ENCODE measurements around the gene TMEM63C.
"Not testable (repeated sequence)": the region's sequence is repeated elsewhere in the genome, so short reads cannot be mapped to it uniquely, and the experiment has no call there.

TMEM63C gene

DNA sequence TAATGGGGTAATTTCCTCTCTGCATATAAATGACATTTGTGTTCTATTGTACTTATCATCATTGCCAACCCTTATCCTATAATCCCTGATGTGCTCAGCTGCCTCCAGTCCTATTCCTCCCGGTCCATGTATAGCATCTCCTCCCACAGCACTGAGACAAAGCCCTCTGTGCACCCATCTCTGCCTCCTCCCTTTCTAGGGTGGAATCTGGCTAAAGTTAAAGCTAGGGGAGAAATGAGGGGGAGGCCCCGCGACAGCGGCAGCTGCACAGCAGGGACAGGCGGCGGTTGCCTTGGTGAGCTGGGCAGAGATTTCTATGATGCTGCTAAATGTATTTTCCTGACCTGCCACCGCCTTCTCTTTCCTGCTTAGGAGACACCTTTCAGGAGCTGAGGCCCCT lies 27.2 kb upstream of the TMEM63C start:
- DNase-seq, result peak in 2 of 3 experiments; percentile 82 to 92

DNA sequence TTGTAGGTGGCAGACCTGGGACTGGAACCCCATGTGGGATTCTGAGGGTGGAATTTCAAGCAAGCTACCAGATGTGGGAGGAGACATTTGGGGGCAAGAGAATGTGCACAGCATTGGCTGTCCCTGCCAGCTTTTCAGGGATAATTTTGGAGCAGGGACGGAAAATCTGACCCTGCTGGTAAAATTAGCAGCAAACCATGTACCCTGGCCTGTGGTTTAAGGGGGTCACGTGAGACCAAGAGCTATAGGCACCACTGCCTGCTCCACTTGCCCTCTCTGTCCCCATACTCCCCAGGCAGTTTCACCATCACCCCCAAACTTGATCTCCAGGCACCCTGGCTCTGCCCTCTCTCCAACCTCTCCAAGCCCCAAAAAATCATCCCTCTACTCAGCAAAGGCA lies 26.5 kb upstream of the TMEM63C start:
- no peak for DNase-seq

DNA sequence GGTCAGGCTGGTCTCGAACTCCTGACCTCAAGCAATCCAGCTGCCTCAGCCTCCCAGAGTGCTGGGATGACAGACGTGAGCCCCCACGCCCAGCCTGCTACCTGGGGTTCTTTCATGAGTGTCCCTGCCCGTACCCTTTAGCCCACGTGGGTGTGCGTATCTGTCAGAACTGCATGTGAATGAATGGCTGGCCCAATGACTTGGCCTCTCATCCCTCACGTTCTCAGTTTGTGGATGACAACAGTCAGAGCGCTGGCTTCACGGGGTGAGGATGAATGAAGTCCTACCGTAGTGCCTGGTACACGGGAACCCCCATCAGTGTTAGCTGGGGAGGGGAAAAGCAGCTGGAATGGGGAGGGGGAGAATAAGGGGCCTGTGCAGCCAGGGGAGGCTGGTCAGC lies 23.9 kb upstream of the TMEM63C start:
- DNase-seq, result peak in 1 of 3 experiments; percentile 90

DNA sequence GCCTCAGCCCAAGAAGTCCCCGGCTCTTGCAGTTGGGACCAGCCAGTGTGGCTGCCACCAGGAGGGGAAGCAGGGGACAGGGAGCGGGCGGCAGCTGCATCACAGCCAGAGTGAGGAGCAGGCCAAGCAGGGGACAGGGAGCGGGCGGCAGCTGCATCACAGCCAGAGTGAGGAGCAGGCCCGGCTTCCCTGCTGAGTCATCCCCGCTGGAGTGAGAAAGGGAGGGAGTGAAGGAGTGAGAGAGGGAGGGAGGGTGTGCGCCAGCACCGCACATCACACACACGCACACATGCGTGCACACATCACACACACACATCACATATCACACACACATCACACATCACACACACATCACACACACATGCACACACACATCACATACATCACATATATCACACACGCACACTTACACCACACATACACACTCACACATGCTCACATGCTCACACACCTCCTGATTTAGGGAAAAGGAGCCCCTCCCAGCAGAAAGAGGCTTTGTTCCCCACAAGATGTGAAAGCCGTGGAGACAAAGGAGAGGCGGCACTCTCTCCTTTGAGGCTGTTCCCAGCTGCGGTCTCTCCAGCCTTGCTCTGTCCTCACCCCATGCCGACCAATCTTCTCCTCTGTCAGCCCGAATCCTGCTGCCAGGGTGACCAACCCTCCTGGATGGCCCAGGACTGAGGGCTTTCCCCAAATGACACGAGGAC lies 23.3 kb upstream of the TMEM63C start:
- DNase-seq, result peak; percentile 49 to 97 (median 94)

DNA sequence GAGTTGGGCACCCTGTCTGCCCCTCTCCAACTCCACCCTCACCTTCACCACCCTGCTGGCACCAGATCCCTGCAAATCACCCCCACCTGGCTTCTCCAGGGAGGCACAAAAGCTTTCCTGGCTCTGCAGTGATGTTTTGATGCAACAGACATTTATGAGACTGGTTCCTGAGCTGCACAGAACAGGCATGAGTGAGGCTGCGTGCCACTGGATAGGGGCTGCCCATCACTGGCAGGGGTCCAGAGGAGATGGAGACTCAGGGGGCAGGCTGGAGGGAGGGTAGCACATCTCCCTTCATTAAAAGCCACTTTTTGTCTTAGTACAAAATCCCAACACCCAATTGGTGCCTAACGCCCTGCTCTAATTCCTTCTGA lies 22.7 kb upstream of the TMEM63C start:
- DNase-seq, result peak in 1 of 3 experiments; percentile 94

DNA sequence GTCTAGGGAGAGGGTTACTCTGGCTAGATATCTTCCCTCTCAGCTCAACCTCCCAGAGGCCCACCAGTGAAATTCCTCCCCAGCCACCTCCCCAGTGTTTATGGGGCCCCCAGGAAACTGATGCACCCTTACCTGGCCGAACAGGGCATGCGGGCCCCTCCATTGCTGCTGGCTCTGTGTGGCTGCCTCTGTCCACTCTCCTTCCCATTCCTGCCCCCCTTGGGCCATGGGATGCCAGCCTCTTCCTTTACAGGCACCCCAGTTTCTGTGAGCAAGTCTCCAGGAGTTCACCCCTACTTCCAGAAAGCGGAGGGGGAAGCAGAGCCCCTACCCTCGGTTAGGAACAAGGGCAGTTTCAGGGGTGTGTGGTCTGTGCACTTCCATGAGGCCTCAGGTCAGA lies 20.6 kb upstream of the TMEM63C start:
- DNase-seq, result no peak

DNA sequence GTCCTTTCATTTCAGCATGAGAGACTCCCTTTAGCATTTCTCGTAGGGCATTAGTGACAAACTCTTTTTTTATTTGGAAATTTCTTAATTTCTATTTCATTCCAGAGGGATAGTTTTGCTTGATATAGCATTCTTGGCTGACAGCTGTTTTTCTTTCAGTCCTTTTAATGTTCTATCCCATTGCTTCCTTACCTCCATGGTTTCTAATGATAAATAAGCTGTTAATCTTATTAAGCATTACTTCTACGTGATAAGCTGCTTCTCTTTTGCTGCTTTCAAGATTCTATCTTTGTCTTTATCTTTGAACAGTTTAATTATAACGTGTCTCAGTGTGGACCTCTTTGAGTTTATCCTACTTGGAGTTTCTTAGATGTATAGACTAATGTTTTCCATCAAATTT lies 11.6 kb upstream of the TMEM63C start:
- no peak for DNase-seq

DNA sequence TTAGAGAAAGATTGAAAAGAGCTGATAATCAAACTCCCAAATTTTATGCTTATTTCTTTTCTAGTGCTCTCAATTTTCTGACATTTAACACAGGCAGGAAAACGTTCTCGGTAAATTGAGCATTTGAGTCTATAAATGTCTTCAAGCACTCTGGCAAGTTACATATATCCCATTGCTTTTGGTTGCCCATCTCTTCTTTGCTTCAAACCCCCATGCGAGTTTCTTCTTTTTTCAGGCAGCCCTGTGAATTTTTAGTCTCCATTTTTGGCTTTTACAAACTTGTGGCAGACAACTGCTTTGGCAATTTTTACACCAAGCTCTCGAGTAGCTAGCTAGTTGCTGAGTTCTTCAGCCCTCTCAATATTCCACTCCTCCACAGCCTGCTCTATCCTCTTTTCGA lies 8.7 kb upstream of the TMEM63C start:
- no peak for DNase-seq

DNA sequence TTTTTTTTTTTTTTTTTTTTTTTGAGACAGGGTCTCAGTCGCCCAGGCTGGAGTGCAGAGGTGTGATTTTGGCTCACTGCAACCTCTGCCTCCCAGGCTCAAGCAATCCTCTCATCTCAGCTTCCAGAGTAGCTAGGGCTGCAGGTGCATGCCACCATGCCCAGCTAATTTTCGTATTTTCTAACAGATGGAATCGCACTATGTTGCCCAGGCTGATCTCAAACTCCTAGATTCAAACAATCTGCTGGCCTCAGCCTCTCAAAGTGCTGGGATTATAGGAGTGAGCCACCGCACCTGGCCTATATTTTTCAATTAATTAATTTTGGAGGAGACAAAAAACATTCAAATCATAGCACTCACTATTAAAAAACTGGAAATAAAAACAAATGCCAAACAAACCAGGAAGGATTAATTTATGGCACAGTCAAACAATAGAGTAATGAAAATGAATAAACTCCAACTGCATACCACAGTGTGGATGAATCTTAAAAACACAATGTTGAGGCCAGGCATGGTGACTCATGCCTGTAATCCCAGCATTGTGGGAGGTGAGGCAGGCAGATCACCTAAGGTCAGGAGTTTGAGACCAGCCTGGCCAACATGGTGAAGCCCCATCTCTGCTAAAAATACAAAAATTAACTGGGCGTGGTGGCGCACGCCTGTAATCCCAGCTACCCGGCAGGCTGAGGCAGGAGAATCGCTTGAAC lies 7.5 kb upstream of the TMEM63C start:
- not testable (repeated sequence) for DNase-seq

DNA sequence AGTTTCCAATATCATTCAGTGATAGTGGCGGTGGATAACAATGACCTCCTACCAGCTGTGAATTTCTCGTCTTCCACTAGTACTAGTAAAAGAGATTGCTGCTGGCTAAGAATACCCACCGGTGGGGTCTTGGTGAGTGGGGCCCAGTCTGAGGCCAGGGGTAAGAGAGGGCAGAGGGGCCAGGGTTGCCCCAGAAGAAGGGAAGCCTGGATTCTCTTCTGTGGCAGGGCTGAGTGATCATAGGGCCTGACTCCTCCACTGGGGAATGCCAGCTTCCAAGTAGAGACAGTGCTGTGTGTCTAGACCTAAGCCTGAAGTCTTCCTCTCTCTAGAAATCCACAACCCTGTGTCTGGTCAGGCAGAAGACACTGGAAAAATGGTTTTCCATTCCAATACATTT lies 5.8 kb upstream of the TMEM63C start:
- DNase-seq, result no peak

DNA sequence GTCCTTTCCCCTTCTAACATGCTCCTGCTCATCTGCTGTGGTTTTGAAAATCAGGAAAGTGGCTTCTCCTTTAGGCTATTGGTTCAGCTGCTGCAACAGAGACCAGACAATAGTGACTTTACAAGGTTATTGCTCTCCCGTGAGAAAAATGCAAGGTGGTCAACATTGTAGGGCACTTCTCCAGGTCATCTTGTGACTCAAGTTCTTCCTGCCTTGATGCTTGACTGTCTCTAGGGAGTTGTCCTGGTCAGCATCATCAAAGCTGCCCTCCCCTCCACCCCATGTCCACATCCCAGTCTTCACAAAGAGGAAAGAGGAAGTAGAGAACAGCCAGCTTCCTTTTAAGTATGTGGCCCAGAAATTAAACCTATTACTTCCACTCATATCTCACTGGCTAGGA lies 3.9 kb upstream of the TMEM63C start:
- peak in 2 of 3 experiments; percentile 42 to 49 for DNase-seq

DNA sequence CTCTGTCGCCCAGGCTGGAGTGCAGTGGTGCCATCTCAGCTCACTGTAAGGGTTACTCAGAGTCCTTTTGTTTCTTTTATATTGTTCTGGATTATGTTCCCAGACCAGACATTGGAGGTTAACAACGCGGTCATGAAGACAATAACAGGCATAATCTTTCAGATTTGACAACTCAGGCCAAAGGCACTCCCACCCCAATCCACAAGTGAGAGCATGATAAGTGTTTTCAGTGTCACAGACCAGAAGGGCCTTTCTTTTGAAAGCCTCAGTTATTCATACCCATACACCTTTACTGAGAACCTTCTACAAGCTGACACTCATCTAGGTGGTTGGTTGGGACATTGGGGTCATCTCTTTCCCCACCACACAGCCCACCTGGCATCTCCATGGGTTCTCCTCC lies 2.9 kb upstream of the TMEM63C start:
- no peak for DNase-seq

DNA sequence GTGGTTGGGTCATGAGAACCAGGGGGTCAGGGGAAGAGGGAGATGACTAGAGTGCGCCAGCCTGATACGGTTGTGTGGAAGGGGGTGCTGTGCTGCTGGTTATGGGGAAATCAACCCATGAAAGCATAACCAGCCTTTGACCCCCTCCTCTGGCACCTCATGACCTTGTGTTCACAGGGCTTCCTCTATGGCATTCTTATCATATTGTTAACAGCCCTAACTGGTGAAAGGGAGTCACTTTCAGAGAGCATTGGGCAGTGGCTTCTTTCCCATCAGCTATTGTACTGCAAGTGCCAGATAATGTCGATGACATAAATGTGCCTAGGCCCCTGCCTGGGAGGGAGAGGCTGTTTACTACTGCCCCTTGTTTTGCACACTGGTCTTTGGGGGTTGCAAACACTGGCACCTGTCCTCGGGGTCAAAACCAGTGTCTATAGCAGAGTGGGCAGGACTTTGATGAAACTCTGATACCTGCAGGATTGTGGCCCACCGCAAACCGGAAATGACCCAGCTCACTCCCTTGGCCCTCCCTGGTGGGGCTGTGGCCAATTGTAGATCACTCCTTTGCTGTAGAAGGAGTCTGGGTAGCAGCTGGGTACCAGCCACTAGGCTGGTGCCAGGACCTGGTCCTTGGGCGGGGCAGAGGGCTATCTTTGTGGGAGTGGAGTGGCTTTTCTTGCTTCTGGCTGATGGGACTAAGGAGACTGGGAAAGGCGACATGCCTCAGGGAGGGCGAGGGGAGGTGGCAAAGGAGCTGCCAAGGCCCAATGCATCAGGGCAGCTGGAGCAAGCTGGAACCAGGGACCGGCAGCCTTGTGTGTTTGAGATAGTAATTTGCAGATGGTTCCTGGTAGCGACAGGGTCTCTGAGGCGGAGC lies 634 bp upstream of the TMEM63C start:
- DNase-seq, result no peak

DNA sequence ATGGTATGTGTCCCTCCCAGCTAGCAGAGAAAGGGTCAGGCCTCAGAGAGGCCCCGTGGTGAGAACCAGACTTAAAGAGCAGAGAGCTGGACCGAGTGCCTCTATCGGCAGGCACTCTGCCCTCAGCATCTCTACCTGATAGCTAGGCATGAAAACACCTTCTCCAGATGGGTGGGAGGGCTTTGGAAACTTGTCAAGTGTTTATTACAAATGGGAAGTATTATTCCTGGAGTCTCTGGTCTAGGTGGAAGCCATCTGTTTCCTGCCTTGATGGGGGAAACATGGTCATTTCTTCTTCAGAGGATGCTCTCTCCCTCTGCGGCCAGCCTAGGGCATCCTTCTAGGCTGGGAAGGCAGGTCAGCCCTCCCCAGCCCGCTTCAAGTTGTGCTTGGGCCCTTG lies 2.3 kb downstream of the TMEM63C start:
- DNase-seq, result no peak

DNA sequence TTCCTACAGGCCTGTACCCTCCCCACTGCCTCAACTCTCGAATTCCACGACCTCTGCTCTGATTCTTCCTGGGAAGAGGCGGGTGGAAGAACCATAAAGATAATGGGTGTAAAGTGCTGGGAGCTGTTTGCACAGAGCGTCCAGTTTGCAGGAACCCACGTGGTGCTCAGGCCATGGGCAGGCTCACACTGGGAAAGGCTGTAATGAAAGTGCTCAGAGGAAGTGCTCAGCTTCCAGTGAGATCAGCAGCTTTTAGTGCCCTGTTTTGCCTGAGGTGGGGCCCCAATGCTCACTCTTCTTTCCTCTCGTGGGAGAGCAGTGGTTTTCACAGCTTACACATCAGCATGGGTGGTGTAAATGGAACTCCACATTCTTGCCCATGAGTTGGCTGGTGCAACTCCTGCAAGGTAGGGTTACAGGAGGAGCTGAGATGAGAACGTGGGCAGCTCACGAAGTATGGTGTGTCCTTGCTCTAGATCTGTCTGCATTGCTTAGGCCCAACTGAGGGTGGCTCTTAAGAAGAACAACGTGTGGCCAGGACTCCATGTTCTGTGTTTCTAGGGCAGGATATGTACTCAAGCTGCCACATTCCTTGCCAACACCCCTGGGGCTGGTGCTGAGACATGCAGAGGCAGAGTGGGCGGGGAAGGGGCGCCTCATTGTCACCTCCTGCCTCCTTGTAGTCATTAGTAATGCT lies 2.9 kb downstream of the TMEM63C start:
- DNase-seq, result peak in 1 of 3 experiments; percentile 44

DNA sequence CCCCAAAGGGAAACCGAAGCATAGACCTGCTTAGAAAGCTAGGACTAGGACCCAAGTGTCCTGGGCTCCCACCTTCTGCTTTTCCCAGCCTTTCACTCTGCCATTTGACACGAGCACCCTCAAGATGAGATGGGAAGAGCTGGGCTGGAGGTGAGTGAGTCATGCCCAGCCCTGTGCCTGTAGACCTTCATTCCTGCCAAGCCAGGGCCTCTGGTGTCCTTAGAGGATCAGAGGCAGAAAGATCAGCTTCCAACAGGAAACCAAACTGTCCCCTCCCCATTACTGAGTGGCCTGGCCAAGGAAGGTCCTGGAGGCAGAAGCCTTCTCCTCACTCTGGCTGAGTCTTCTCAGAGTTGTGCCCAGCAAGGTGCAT lies 3.5 kb downstream of the TMEM63C start:
- DNase-seq, result no peak

DNA sequence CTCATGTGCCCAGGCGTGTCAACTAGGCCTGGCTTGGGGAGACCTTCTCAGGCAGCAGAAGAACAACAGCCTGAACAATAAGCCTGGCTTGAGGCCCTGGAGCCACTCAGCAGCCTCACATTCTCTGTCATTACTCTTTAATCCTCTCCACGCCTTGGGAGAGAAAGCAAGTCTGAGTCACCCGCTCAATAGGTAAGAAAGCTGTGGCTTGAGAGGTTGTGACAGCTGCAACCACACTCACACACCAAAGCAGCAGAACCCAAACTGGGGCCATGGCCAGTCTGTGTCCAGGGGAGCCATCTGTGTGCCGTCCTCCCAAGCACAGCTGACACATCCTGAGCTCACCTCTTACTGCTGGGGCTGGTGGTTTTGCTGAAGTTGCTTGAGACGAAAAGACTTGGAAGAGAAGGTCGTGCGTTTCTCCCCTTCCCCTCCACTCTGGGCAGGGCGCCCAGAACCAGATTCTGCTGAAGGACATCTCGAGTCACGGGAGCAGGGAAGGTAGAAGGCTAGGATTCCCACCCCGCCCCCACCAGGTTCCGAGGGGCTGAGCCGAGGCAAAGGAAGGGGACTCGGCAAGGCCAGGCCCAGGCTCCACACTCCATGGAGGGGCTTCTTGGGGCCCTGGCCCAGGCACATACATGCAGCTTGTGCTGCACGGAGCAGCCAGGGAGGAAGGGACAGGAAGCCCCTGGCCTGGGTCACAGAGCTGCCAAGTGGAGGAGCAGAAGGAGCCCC lies 5.5 kb downstream of the TMEM63C start:
- DNase-seq, result peak in 1 of 3 experiments; percentile 24

DNA sequence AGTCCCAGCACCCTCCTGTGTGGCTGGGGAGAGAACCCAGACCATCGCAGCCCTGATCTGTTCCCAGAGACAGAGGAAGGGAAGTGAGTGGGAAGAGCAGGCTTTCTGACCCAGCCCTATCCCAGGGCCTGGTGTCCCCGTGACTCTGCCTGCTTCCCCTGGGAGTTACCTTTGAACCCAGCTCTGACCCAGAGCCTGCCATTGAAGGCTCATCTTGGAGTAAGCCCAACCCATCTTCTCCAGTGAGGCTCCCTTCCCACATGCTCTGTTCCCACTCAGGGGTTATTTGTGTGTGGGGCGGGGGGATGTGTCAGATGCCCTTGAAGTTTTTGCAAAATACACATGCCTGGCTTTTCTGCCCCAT lies 6.0 kb downstream of the TMEM63C start:
- no peak for DNase-seq

DNA sequence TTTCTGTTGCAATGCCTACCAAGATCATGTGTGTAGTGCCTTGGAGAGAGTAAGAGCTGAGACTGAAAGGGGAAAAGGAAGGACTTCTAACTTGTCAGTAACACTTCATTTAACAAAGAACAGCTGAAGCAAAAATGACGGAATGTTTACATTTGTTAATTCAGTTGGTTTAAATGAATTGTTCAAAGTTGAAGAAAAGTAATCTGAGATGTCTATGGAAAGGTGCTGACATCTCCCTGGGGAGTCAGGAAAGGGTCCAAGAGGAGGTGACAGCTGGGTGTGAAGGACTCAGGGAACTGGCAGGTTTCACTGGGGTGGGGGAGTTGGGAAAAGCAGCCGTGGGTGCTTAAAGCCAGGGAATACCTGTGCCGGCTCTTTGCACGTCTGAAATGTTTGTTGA lies 7.9 kb downstream of the TMEM63C start:
- DNase-seq, result no peak

DNA sequence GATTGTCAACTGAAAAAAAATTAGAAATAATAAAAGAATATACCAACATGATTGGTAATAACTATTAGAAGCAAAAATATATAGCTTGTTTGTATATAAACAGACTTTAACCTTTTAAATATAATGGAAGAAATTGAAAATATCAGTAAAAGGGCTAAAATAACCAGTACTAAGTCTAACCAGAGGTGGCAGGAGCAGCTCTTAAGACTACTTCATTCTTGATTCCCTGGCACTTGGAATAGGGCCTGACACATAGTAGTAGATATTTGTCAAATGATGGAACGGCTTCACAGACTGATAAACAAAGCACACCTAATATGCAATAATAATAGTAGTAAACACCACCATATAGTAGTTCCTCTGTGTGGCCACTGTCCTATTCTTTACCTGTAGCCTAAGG lies 9.4 kb downstream of the TMEM63C start:
- DNase-seq, result no peak

DNA sequence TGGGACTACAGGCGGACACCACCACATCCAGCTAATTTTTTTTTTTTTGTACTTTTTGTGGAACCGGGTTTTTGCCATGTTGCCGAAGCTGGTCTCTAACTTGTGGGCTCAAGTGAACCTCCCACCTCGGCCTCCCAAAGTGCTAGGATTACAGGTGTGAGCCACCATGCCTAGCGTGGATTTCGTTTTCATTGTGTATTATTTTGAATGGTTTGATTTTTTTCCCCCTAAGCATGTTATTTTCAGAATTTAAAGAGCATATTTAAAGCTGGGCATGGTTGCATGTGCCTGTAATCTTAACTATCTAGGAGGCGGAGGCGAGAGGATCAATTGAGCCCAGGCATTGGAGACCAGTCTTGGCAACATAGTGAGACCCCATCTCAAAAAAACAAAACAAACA lies 13.1 kb downstream of the TMEM63C start:
- DNase-seq, result no peak

DNA sequence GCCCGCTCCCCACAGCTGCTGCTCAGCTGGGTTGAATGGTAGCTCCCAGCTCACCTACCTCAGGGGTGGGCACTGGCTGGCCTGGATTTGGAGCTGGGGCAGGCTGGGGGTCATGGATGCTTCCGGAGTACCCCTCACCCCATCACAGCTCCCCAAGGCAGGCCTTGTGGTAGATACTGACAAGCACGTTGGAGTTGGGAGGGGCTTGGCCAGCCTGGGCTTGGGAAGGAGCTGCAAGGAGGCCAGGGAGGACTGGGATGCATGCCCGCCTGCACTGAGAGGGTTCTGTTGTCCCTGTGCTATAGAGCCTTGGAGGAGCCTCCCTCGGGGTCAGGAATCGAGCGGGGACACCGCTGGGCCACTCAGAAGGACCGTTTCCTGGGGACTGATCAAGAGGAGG lies 14.2 kb downstream of the TMEM63C start:
- no peak for DNase-seq

DNA sequence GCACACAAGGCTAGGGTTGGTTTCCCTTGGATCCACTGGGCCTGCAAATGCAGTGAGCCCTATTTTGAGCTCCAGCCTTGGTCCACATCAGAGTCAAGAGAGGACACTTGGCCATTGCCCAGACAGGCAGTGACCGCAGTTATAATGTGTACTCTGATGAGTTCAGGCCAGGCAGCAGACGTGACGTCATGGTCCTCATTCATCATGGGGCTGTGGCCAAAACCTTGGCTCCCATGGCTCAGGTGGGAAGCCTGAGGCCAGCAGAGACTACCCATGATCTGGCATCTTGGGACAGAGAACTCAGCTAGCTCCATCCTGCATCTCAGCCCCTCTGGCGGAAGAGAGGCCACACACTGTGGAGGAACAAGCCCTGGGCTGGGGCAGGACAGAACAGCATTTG lies 16.4 kb downstream of the TMEM63C start:
- DNase-seq, result no peak
